Activated naive CD4-positive, alpha-beta T cell treated with anti-CD3 and anti-CD28 coated beads, Interleukin-2, amount 50 U/mL, for 24 hours (primary cell): ENCODE measurements around the gene C22orf31.
A peak's percentile ranks its signal among the peaks of the same experiment; 100 is the strongest.

Experiments used
- H3K27ac Mint-ChIP-seq: one replicate; pipeline ENCODE4 v1.8.0; 2021; ENCODE audit warnings: mild to moderate bottlenecking, mixed read lengths
- H3K27me3 Mint-ChIP-seq: one replicate; pipeline ENCODE4 v1.8.0; 2021; ENCODE audit warnings: mixed read lengths
- H3K36me3 Mint-ChIP-seq: one replicate; pipeline ENCODE4 v1.8.0; 2021; ENCODE audit warnings: mixed read lengths
- H3K4me1 Mint-ChIP-seq: one replicate; pipeline ENCODE4 v1.8.0; 2021; ENCODE audit warnings: mixed read lengths
- H3K4me3 Mint-ChIP-seq: one replicate; pipeline ENCODE4 v1.8.0; 2021; ENCODE audit warnings: mild to moderate bottlenecking, mixed read lengths
- H3K9me3 Mint-ChIP-seq: one replicate; pipeline ENCODE4 v1.8.0; 2021; ENCODE audit warnings: mixed read lengths

The C22orf31 gene

DNA sequence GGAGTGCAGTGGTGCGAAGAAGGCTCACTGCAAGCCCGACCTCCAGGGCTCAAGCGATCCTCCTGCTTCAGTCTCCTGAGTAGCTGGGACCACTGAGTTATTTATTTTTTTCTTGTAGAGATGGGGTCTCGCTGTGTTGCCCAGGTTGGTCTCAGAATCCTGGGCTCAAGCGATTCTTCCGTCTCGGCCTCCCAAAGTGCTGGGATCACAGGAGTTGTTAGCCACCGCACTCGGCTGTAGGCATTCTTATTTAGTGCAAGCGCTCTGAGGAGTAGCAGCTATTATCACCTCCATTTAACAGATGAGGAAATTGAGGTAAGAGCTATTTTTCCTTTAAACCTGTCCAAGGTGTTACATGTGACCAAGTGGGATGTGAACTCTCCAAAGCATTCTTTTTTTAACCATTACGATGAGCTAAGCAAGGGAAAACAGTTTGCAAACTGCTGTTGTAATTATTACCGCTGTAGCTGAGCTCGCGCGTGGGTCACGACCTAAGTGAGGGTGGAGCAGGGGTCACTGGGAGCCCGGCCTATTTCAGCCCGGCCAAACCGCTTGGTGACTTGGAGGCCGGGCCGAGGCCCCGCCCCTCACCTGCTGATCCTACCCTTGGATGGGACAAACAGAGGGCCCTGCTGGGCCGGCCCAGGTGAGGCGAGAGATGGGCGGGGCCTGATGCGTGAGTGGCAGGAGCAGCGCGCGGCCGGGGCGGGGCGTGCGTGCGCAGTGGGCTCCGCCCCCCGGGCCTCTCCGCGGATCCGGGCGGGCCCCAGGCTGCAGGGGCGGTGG is 10.8 kb upstream of the C22orf31 start:
- Mint-ChIP-seq H3K36me3 (peaks cover 2% of the 10 kb centered on the region), H3K9me3 (no peaks in the 10 kb centered on the region), H3K4me3 (peak overlapping the region; percentile 78), H3K4me1 (peaks cover 26% of the 10 kb centered on the region), H3K27ac (no peak overlapping the region), H3K27me3 (peaks cover 30% of the 10 kb centered on the region)

GRCh38 chr22:29071261-29072045 is 9.8 kb upstream of the C22orf31 start:
- Mint-ChIP-seq H3K9me3 (no peaks in the 10 kb centered on the region), H3K4me3 (peak overlapping the region; percentile 78), H3K27ac (no peak overlapping the region), H3K36me3 (peaks cover 2% of the 10 kb centered on the region), H3K4me1 (peaks cover 30% of the 10 kb centered on the region), H3K27me3 (peaks cover 27% of the 10 kb centered on the region)

GRCh38 chr22:29070490-29070889 is 8.9 kb upstream of the C22orf31 start:
- H3K36me3 Mint-ChIP-seq = no peaks in the 10 kb centered on the region
- H3K9me3 Mint-ChIP-seq = no peaks in the 10 kb centered on the region
- H3K27ac Mint-ChIP-seq = no peak overlapping the region
- H3K4me1 Mint-ChIP-seq = peaks cover 38% of the 10 kb centered on the region
- H3K4me3 Mint-ChIP-seq = no peak overlapping the region
- peaks cover 21% of the 10 kb centered on the region for H3K27me3 Mint-ChIP-seq

DNA sequence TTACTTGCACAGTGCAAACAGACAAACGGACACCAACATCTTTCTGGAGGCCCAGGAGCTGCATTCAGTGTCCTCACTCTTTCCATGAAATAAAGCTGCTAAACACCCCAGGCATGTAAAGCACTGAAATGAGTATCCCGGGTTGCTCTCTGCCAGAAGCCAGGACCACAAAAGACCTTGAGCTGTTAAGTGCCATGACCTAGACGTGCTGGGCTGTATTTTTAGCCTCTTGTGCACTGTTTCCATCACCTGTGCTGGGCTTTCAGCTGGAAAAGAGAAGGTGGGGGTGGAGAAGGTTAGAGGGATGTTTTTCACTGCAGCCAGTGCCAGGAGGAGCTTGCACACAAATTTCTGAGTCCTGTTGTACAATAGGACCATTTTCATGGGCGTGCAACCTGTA is 7.8 kb upstream of the C22orf31 start:
- H3K4me3 Mint-ChIP-seq = no peak overlapping the region
- no peaks in the 10 kb centered on the region for H3K36me3 Mint-ChIP-seq
- peaks cover 15% of the 10 kb centered on the region for H3K27me3 Mint-ChIP-seq
- H3K9me3 Mint-ChIP-seq = no peaks in the 10 kb centered on the region
- H3K4me1 Mint-ChIP-seq = peaks cover 42% of the 10 kb centered on the region
- no peak overlapping the region for H3K27ac Mint-ChIP-seq

GRCh38 chr22:29065468-29066190 is 4.0 kb upstream of the C22orf31 start:
- Mint-ChIP-seq H3K27me3 (peaks cover 7% of the 10 kb centered on the region), H3K4me3 (no peak overlapping the region), H3K9me3 (no peaks in the 10 kb centered on the region), H3K4me1 (peaks cover 17% of the 10 kb centered on the region), H3K27ac (no peak overlapping the region), H3K36me3 (no peaks in the 10 kb centered on the region)

- H3K27me3 Mint-ChIP-seq = peaks cover 3% of the 10 kb centered on the region
- no peaks in the 10 kb centered on the region for H3K9me3 Mint-ChIP-seq
- H3K4me3 Mint-ChIP-seq = no peak overlapping the region
- peaks cover 16% of the 10 kb centered on the region for H3K4me1 Mint-ChIP-seq
- H3K36me3 Mint-ChIP-seq = no peaks in the 10 kb centered on the region
- H3K27ac Mint-ChIP-seq = no peak overlapping the region
Observed at GRCh38 chr22:29062286-29062821, 723 bp upstream of the C22orf31 start.

GRCh38 chr22:29060931-29061330 is 700 bp downstream of the C22orf31 start:
- Mint-ChIP-seq H3K27ac (no peak overlapping the region), H3K9me3 (no peaks in the 10 kb centered on the region), H3K4me3 (no peak overlapping the region), H3K36me3 (no peaks in the 10 kb centered on the region), H3K27me3 (peaks cover 3% of the 10 kb centered on the region), H3K4me1 (peaks cover 9% of the 10 kb centered on the region)

GRCh38 chr22:29060251-29060869 is 1.3 kb downstream of the C22orf31 start:
- no peaks in the 10 kb centered on the region for H3K9me3 Mint-ChIP-seq
- no peak overlapping the region for H3K4me3 Mint-ChIP-seq
- peaks cover 3% of the 10 kb centered on the region for H3K27me3 Mint-ChIP-seq
- H3K4me1 Mint-ChIP-seq = peaks cover 3% of the 10 kb centered on the region
- no peak overlapping the region for H3K27ac Mint-ChIP-seq
- H3K36me3 Mint-ChIP-seq = no peaks in the 10 kb centered on the region

DNA sequence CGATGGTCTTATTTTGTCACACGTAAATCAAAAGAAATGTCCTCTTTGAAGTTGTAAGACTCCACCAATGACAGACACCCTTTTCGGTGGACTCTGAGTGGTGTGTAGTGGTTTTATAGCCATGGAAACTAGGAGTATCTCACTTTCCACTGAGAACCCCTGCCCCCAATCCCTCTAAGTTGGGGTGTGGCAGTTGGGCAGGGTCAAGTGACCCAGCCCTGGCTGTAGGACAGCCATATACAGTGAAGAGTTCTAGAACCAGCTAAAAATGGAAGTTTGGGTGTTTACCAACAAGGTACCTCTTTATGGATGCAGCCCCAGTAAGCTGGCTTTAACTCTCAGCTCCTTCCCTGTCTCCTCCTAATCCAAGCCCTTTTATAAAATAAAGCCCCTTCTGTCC is 5.2 kb downstream of the C22orf31 start:
- no peak overlapping the region for H3K4me3 Mint-ChIP-seq
- H3K27ac Mint-ChIP-seq = no peak overlapping the region
- no peaks in the 10 kb centered on the region for H3K27me3 Mint-ChIP-seq
- no peaks in the 10 kb centered on the region for H3K4me1 Mint-ChIP-seq
- no peaks in the 10 kb centered on the region for H3K36me3 Mint-ChIP-seq
- H3K9me3 Mint-ChIP-seq = no peaks in the 10 kb centered on the region

DNA sequence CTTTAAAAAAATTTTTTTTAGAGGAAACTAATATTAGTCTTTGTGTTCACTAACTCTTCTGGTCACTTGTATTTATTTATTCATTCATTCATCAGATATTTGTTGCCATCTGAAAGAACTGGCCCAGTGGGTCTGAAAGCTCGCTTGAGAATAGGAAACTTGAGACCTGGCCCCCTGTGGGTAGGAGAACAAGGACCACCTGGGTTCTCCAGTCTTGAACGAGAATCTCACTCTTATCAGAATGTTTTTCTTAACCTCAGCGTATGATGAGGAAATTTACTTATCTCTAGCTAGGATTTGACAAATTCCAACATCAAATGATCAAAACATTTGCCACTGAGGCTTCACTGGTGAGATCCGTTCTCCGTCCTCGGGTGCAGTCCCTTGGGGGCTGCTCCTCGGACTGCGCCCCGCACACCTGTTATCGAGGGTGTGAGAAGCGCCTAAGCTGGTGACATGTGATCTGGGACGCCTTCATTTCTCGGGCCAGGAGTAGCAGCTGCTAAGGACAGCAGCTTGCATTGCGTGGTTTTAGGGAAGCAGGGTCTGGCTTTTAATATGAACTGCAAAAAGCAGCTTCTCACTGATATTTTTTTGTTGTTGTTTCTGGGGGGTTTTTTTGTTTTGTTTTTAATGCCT is 6.3 kb downstream of the C22orf31 start:
- H3K27me3 Mint-ChIP-seq = no peaks in the 10 kb centered on the region
- no peaks in the 10 kb centered on the region for H3K9me3 Mint-ChIP-seq
- H3K36me3 Mint-ChIP-seq = no peaks in the 10 kb centered on the region
- no peak overlapping the region for H3K27ac Mint-ChIP-seq
- no peaks in the 10 kb centered on the region for H3K4me1 Mint-ChIP-seq
- no peak overlapping the region for H3K4me3 Mint-ChIP-seq

DNA sequence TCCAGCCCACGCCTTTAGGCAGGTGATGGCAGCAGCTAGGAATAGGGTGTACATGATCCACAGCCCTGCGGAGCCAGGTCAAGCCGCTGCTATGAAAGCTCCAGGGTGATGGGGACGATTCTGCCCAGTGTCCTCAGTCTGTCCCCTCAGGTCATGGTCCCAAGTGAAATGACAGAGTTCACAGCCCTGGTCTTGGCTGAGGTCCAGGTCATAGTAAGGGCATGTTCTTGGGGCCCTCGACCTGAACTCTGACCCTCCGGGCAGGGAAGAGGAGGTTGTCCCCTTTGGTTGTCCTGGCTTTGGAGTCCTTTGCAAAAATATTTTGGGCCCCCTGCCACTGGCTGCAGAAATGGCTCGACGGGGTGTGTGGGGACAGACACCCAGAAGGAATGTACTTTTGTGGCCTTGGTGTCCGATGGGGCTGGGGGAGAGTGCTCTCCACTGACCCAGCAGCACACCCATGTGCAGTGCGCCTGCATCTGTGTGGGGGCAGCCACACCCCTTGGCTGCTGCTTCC is 7.3 kb downstream of the C22orf31 start:
- H3K27ac Mint-ChIP-seq = no peak overlapping the region
- no peak overlapping the region for H3K4me3 Mint-ChIP-seq
- no peaks in the 10 kb centered on the region for H3K4me1 Mint-ChIP-seq
- H3K36me3 Mint-ChIP-seq = peaks cover 2% of the 10 kb centered on the region
- no peaks in the 10 kb centered on the region for H3K9me3 Mint-ChIP-seq
- no peaks in the 10 kb centered on the region for H3K27me3 Mint-ChIP-seq

DNA sequence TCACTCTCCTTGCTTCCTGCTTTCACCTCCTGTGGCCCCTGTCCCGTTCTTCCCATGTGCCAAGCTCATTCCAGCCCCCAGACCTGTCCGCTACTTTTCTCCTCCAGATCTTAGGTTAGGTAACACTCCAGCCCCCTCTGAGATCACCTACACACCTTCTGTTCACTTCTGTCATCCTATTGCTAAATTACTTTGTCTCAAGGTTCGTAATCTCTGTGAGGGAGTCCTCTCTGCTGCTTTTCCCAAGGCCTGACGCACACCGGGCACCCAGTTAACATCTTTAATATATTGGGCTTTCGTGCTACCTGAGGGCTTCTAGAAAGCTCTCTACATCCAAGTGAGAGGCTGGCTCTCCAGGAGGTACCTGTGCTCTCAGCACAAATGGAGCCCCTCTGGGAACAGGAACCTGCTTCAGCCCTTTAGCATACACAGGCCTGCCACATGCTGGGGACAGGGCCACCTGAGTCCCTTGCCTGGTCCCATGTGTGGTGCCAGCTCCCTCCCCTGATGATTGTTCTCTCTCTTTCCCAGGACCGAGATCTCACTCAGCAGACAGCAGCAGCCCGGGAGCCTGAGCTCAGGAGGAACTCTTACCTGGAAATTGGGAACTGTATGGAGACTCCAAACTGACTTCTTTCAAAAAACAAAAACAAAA is 8.5 kb downstream of the C22orf31 start:
- no peaks in the 10 kb centered on the region for H3K27me3 Mint-ChIP-seq
- H3K9me3 Mint-ChIP-seq = no peaks in the 10 kb centered on the region
- no peak overlapping the region for H3K27ac Mint-ChIP-seq
- H3K4me3 Mint-ChIP-seq = no peak overlapping the region
- peaks cover 2% of the 10 kb centered on the region for H3K36me3 Mint-ChIP-seq
- no peaks in the 10 kb centered on the region for H3K4me1 Mint-ChIP-seq

DNA sequence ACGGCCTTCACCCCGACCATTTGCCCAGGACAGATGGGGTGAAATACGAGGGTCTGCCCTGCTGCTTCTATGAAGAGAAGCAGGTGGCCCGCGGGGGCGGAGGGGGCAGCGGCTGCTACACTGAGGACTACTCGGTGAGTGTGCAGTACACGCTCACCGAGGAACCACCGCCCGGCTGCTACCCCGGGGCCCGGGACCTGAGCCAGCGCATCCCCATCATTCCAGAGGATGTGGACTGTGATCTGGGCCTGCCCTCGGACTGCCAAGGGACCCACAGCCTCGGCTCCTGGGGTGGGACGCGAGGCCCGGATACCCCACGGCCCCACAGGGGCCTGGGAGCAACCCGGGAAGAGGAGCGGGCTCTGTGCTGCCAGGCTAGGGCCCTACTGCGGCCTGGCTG is 11.2 kb downstream of the C22orf31 start:
- Mint-ChIP-seq H3K4me1 (no peaks in the 10 kb centered on the region), H3K36me3 (peaks cover 5% of the 10 kb centered on the region), H3K27me3 (no peaks in the 10 kb centered on the region), H3K27ac (no peak overlapping the region), H3K9me3 (no peaks in the 10 kb centered on the region), H3K4me3 (no peak overlapping the region)

DNA sequence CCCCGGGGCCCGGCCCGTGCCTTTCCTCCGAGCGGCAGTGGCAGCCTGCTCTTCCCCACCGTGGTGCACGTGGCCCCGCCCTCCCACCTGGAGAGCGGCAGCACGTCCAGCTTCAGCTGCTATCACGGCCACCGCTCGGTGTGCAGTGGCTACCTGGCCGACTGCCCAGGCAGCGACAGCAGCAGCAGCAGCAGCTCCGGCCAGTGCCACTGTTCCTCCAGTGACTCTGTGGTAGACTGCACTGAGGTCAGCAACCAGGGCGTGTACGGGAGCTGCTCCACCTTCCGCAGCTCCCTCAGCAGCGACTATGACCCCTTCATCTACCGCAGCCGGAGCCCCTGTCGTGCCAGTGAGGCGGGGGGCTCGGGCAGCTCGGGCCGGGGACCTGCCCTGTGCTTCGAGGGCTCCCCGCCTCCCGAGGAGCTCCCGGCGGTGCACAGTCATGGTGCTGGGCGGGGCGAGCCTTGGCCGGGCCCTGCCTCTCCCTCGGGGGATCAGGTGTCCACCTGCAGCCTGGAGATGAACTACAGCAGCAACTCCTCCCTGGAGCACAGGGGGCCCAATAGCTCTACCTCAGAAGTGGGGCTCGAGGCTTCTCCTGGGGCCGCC is 11.9 kb downstream of the C22orf31 start:
- Mint-ChIP-seq H3K4me1 (no peaks in the 10 kb centered on the region), H3K4me3 (no peak overlapping the region), H3K27me3 (no peaks in the 10 kb centered on the region), H3K9me3 (no peaks in the 10 kb centered on the region), H3K36me3 (peaks cover 5% of the 10 kb centered on the region), H3K27ac (no peak overlapping the region)
